ENCODE measurements around the gene ZNF143.

DNA sequence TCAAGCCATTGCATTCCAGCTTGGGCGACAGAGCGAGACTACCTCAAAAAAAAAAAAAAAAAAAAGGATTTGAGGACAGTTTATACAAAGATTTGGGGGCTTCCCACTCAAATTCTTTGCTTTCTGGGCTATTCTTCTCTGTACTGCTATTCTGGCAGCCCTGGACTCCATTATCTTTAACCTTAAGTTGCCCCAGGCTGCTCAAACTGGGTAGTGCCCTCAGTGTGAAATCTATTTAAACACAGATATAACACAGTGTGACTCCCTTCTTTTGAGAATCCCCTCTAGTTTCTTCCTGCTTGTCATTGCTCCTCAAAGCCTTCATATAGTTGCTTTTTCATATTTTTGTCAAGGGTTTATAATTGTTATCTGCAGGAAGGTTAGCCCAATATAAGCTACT, 63.2 kb downstream of the ZNF143 start:
- TF ChIP-seq GATA2 (IDR thresholded peaks at IDR 0.05; ENCODE audit: low read depth, low read length): no peak
- TF ChIP-seq GATA3 (IDR thresholded peaks at IDR 0.05; ENCODE audit: low read depth, low read length): no peak

Measured in SH-SY5Y (cell line).